Measurements from ENCODE around the gene TRAPPC12.
"Not testable (repeated sequence)": the region's sequence is repeated elsewhere in the genome, so short reads cannot be mapped to it uniquely, and the experiment has no call there.

The TRAPPC12 gene

GRCh38 chr2:3454005-3454404 lies 74.5 kb downstream of the TRAPPC12 start:
- DNase-seq (ENCODE audit: low read depth in 2 of 2): not testable (repeated sequence)

- DNase-seq (ENCODE audit: low read depth in 2 of 2): no peak
Measured at GRCh38 chr2:3454802-3455201, 75.3 kb downstream of the TRAPPC12 start.

- DNase-seq (ENCODE audit: low read depth in 2 of 2): no peak
Measured at GRCh38 chr2:3456125-3456524, 76.6 kb downstream of the TRAPPC12 start.

- no peak for DNase-seq (ENCODE audit: low read depth in 2 of 2)
Measured at GRCh38 chr2:3457524-3458395, 78.3 kb downstream of the TRAPPC12 start.

GRCh38 chr2:3458396-3459184 lies 79.1 kb downstream of the TRAPPC12 start:
- DNase-seq (ENCODE audit: low read depth in 2 of 2): no peak

GRCh38 chr2:3459185-3460015 lies 79.9 kb downstream of the TRAPPC12 start:
- DNase-seq (ENCODE audit: low read depth in 2 of 2): no peak

GRCh38 chr2:3460156-3460555 lies 80.7 kb downstream of the TRAPPC12 start:
- no peak for DNase-seq (ENCODE audit: low read depth in 2 of 2)

- no peak for DNase-seq (ENCODE audit: low read depth in 2 of 2)
Measured at GRCh38 chr2:3460831-3461800, 81.6 kb downstream of the TRAPPC12 start.

GRCh38 chr2:3461801-3462492 lies 82.5 kb downstream of the TRAPPC12 start:
- no peak for DNase-seq (ENCODE audit: low read depth in 2 of 2)

- no peak for DNase-seq (ENCODE audit: low read depth in 2 of 2)
Measured at GRCh38 chr2:3462493-3463104, 83.1 kb downstream of the TRAPPC12 start.

GRCh38 chr2:3463186-3463835 lies 83.8 kb downstream of the TRAPPC12 start:
- no peak for DNase-seq (ENCODE audit: low read depth in 2 of 2)

GRCh38 chr2:3463944-3464343 lies 84.5 kb downstream of the TRAPPC12 start:
- DNase-seq (ENCODE audit: low read depth in 2 of 2): no peak

- DNase-seq (ENCODE audit: low read depth in 2 of 2): no peak
Measured at GRCh38 chr2:3464401-3465005, 85.0 kb downstream of the TRAPPC12 start.

- no peak for DNase-seq (ENCODE audit: low read depth in 2 of 2)
Measured at GRCh38 chr2:3465328-3465727, 85.8 kb downstream of the TRAPPC12 start.

GRCh38 chr2:3465844-3466481 lies 86.5 kb downstream of the TRAPPC12 start:
- DNase-seq (ENCODE audit: low read depth in 2 of 2): no peak

GRCh38 chr2:3466482-3466863 lies 87.0 kb downstream of the TRAPPC12 start:
- DNase-seq (ENCODE audit: low read depth in 2 of 2): no peak

GRCh38 chr2:3466966-3467365 lies 87.5 kb downstream of the TRAPPC12 start:
- no peak for DNase-seq (ENCODE audit: low read depth in 2 of 2)

GRCh38 chr2:3467654-3468053 lies 88.2 kb downstream of the TRAPPC12 start:
- DNase-seq (ENCODE audit: low read depth in 2 of 2): no peak

Data from stimulated activated CD4-positive, alpha-beta T cell treated with anti-CD3 and anti-CD28 coated beads, Interleukin-12 subunit alpha, Interleukin-12 subunit beta, amount 100 ng/mL, for 24 hours (primary cell).